IPS-18a (cell line): Measurements from ENCODE around the gene TMEM132C.

Experiments
- H3K27ac ChIP-seq: one replicate; pipeline ENCODE4 v1.5.1; 2013; ENCODE audit warnings: low read length
- H3K27me3 ChIP-seq: one replicate; pipeline ENCODE4 v1.6.1; 2013; ENCODE audit warnings: mild to moderate bottlenecking, low read length; ENCODE audit not compliant: control insufficient read depth, insufficient read depth
- H3K36me3 ChIP-seq: one replicate; pipeline ENCODE4 v1.6.1; 2013; ENCODE audit warnings: low read depth, low read length; ENCODE audit not compliant: control insufficient read depth
- H3K4me1 ChIP-seq: one replicate; pipeline ENCODE4 v1.6.1; 2013; ENCODE audit warnings: low read depth, low read length; ENCODE audit not compliant: control insufficient read depth
- H3K4me3 ChIP-seq: one replicate; pipeline ENCODE4 v1.5.1; 2013; ENCODE audit warnings: low read length
- H3K9ac ChIP-seq: one replicate; pipeline ENCODE4 v1.6.1; 2013; ENCODE audit warnings: mild to moderate bottlenecking, low read length, moderate library complexity
- H3K9me3 ChIP-seq: one replicate; pipeline ENCODE4 v1.6.1; 2013; ENCODE audit warnings: low read depth, low read length; ENCODE audit not compliant: control insufficient read depth

Gene TMEM132C

DNA sequence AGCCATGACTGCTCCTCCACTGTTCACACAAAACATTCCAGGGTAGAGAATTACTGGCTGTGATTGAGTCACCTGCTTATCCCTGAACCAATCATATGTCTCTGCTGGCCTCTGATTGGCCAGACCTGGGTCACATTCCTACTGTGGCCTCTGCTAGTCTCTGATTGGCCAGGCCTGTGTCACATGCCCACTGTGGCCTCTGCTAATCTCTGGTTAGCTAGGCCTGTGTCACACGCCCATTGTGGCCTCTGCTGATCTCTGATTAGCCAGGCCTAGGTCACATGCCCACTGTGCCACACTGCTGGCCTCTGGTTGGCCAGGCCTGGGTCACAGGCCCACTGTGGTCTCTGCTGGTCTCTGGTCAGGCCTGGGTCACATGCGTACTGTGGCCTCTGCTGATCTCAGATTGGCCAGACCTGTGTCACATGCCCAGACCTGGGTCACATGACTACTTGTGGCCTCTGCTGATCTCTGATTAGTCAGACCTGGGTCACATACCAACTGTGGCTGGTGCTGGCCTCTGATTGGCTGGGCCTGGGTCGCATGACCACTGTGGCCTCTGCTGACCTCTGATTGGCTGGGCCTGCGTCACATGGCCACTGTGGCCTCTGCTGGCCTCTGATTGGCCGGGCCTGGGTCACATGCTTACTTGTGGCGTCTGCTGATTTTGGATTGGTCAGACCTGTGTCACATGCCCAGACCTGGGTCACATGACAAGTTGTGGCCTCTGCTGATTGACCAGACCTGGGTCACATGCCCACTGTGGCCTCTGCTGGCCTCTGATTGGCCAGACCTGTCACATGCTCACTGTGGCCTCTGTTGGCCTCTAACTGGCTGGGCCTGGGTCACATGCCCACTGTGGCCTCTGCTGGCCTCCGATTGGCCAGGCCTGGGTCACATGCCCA, 305.2 kb downstream of the TMEM132C start:
- no peaks in the 10 kb centered on the region for H3K27me3 ChIP-seq

DNA sequence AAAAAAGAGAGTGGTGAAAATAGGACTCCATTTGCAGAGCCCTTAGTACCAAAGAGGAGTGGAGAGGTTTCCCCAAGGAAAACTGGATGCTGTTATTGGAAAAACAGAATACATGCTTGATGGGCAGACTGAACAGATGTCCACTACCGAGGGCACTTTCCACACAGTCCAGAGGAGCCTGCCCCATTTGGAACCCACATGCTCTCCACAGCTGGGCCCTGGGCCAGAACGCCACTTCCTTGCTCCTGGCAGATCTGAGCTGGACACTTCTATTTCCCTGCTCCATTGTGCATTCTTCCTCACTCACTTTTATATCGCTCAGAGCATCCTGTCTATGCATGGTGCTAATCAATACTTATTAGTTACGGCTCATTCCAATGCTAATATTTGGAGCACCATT, 306.9 kb downstream of the TMEM132C start:
- H3K36me3 ChIP-seq, result no peaks in the 10 kb centered on the region
- peaks cover 23% of the 10 kb centered on the region for H3K9me3 ChIP-seq
- H3K4me1 ChIP-seq, result no peaks in the 10 kb centered on the region
- H3K4me3 ChIP-seq, result no peak overlapping the region
- no peaks in the 10 kb centered on the region for H3K27me3 ChIP-seq
- no peak overlapping the region for H3K27ac ChIP-seq
- H3K9ac ChIP-seq, result no peak overlapping the region

More for the DNA sequence above, 305.2 kb downstream of the TMEM132C start:
- H3K9ac ChIP-seq, result no peak overlapping the region
- H3K27ac ChIP-seq, result no peak overlapping the region
- H3K4me1 ChIP-seq, result no peaks in the 10 kb centered on the region
- H3K4me3 ChIP-seq, result no peak overlapping the region
- no peaks in the 10 kb centered on the region for H3K36me3 ChIP-seq
- peaks cover 29% of the 10 kb centered on the region for H3K9me3 ChIP-seq

DNA sequence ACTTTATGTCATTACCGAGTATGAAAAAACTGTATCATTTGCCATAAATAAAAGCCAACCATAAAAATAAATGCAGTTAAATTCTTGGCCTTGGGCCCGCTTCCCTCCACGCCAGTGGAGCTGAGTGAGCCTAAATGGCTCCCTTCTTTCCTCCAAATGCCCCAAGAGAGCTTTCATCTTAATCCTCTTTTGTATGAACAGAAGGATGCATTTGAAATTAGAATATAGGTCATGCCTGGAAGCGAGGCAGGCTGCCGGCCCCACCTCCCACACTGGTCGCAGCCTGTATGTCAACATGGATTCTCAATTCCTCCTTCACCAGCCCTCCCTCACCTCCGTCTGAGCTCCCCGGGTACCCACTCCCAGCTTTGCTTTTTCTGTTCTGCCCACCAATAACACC, 311.1 kb downstream of the TMEM132C start:
- Histone ChIP-seq H3K4me1 (no peaks in the 10 kb centered on the region), H3K27me3 (no peaks in the 10 kb centered on the region), H3K9ac (no peak overlapping the region), H3K4me3 (no peak overlapping the region), H3K9me3 (peaks cover 20% of the 10 kb centered on the region), H3K27ac (no peak overlapping the region), H3K36me3 (no peaks in the 10 kb centered on the region)

DNA sequence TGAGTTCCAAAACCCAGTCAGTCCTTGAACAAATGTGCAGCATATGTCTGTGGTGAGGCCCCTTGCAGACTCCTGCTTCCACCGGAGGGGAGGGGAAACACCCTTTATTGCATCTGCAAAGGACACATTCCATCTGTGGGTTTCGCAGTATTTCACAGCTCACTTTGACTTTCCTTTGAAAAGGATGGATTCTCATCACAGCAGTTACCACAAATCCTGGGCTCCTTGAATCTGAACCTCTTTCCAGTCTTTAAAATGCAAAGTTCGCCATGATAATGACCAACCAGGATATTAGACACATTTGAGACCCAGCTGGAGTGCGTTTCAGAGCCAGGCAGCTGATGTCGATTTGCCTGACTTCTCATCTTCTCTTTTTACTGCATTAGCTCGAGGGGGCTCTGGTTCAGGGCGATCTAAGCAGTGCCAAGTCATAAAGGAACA, 314.4 kb downstream of the TMEM132C start:
- Histone ChIP-seq H3K27ac (no peak overlapping the region), H3K4me1 (no peaks in the 10 kb centered on the region), H3K9ac (no peak overlapping the region), H3K27me3 (no peaks in the 10 kb centered on the region), H3K4me3 (no peak overlapping the region), H3K36me3 (no peaks in the 10 kb centered on the region), H3K9me3 (peaks cover 35% of the 10 kb centered on the region)

DNA sequence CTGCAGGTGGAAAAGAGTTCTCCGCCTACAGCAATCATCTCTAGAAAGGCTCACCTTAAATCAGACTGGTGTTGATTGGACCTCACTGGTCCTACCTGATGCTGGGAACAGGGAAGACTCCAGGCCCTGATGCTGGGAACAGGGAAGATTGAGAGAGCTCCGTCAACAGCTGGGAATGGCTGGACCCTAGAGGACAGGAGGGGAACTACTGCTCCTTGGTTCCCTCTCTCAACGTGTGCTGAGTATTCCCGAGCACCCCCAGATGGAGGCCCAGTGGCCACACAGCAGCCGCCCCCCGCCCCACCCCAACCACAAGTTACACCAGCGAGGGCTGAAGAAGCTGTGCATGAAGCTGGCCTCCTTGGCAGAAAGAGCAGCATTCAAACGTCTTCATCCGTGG, 316.5 kb downstream of the TMEM132C start:
- no peak overlapping the region for H3K27ac ChIP-seq
- H3K4me3 ChIP-seq, result no peak overlapping the region
- no peaks in the 10 kb centered on the region for H3K36me3 ChIP-seq
- no peak overlapping the region for H3K9ac ChIP-seq
- H3K4me1 ChIP-seq, result no peaks in the 10 kb centered on the region
- H3K9me3 ChIP-seq, result peaks cover 32% of the 10 kb centered on the region
- H3K27me3 ChIP-seq, result no peaks in the 10 kb centered on the region

DNA sequence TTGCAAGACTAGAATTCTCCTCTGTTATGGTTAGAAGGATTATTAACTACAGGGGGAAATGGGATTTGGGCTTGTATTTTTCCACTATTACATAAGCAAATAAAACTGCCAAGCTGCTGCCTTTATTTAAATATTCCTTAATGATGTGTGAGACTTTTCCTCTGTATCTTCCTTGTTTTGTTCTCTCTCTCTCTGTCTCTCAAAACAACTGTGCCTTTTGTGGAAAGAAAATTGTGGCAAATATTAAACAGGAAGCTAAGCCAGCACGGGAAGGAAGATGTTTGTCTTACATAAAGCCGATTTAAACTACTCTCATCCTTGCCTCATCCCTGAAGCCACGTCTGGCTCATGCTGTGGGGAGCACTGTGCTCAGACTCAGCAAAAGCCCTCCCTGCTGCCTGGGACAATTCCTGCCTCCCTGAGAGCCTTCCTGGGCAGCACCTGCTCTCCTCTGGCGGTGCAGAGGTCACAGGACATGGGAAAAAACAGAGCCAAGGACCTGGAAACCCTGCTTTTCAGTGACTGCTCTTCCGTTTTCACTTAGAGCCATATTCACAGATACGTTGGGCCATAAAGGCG, 319.6 kb downstream of the TMEM132C start:
- H3K4me3 ChIP-seq, result no peak overlapping the region

DNA sequence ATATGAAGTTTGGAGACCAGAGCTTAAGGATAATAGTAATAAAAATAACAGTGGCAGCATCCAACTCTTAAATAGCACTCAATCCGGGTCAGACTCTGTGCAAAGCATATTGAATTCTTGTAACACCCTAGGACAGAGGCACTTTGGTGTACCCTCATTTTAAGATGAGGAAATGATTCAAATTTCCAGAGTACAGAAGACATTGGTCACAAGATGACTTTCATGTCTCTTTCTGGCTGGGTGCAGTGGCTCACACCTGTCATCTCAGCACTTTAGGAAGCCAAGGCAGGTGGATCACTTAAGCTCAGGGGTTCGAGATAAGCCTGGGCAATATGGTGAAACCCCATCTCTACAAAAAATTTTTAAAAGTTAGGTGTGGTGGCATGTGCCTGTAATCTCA, 320.9 kb downstream of the TMEM132C start:
- H3K9ac ChIP-seq, result no peak overlapping the region
- peaks cover 31% of the 10 kb centered on the region for H3K9me3 ChIP-seq
- no peaks in the 10 kb centered on the region for H3K27me3 ChIP-seq
- H3K4me3 ChIP-seq, result no peak overlapping the region
- H3K4me1 ChIP-seq, result no peaks in the 10 kb centered on the region
- no peaks in the 10 kb centered on the region for H3K36me3 ChIP-seq
- no peak overlapping the region for H3K27ac ChIP-seq

More for the DNA sequence above, 319.6 kb downstream of the TMEM132C start:
- Histone ChIP-seq H3K27ac (no peak overlapping the region), H3K9me3 (peaks cover 34% of the 10 kb centered on the region), H3K36me3 (no peaks in the 10 kb centered on the region), H3K27me3 (no peaks in the 10 kb centered on the region), H3K9ac (no peak overlapping the region), H3K4me1 (no peaks in the 10 kb centered on the region)

DNA sequence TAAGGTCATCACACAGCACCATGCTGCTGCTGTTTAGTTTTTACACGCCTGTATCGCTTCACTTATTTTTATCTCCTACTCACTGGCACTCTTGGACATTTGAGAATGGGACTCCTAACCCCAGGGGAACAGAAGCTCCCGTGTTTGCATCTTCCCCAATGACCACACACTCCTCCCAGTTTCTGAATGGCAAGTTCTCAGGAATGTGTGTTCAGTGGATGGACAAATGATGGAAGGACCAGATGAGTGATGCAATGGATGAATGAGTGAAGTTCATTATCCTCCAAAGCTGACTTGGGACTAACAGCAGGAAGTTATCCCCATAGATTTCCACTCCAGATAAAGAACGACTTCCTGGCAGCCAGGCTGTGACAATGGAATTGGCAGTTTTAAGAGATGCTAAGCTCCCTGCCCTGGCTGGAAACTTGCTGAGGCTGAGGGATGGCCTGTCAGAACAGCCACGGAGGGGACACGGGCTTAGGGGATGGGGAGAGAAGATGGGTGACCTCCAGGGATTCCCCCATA, 325.3 kb downstream of the TMEM132C start:
- Histone ChIP-seq H3K27ac (no peak overlapping the region), H3K4me3 (no peak overlapping the region), H3K36me3 (no peaks in the 10 kb centered on the region), H3K9ac (no peak overlapping the region), H3K27me3 (no peaks in the 10 kb centered on the region), H3K4me1 (no peaks in the 10 kb centered on the region), H3K9me3 (peaks cover 24% of the 10 kb centered on the region)

DNA sequence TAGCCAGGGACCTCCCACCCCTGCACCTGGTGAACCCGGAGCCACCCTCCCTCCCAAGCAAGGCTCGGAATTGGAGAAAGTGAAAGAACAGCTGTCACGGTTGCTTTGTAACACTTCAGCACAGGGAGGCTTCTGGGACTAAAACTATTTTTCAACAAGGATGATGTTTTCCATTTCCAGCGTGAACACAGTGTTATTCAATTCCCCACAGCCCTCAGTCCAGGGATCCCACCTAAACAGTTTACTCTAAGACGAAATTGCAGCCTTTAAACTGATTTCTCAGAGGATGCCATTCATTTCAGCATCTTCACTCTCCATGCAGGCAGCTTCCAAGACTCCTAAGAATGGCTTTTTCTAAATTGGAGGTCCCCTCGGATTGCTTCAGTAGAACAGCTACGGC, 327.6 kb downstream of the TMEM132C start:
- Histone ChIP-seq H3K9ac (no peak overlapping the region), H3K4me1 (no peaks in the 10 kb centered on the region), H3K9me3 (peaks cover 20% of the 10 kb centered on the region)

DNA sequence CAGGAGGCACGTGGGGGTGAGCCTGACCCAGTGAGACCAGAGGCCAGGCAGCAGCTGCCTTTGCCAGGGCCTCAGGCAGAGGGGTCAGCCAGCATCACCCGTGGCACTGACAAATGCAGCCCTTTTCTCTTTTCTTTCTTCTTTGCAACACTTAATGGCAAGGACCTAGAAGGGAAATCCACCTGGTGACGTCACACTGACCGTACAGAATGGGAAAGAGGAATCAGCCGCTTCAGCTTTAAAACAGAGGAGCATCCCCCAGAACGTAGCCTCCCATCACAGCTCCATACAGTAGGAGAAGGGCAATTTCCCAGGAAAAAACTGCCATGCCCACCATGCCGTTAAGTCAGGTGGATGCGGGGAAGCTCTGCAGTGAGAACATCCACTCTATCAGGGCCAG, 328.6 kb downstream of the TMEM132C start:
- Histone ChIP-seq H3K9me3 (peaks cover 14% of the 10 kb centered on the region), H3K36me3 (no peaks in the 10 kb centered on the region), H3K27ac (no peak overlapping the region), H3K4me3 (no peak overlapping the region), H3K9ac (no peak overlapping the region), H3K4me1 (no peaks in the 10 kb centered on the region), H3K27me3 (no peaks in the 10 kb centered on the region)

More for the DNA sequence above, 327.6 kb downstream of the TMEM132C start:
- no peaks in the 10 kb centered on the region for H3K36me3 ChIP-seq
- no peak overlapping the region for H3K4me3 ChIP-seq
- H3K27me3 ChIP-seq, result no peaks in the 10 kb centered on the region
- H3K27ac ChIP-seq, result no peak overlapping the region

DNA sequence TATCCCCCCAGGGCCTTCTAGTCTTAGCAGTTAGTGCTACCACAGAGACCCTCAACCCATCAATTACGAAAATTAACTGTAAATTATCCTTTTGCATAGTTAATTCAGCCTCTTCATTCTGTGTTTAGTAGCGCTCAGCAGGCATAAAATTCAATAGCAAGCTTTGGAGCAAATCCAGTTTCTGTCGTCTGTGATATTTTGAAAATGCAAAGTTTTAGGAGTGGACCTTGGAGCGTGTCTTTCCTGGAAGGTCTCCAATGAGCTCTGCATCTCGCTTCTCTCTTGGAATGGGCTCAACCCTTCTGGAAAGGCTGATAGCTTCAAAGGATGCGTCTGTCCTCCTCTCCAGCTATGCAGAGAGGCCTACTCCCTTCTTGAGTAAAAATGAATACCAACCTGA, 333.9 kb downstream of the TMEM132C start:
- peaks cover 18% of the 10 kb centered on the region for H3K9me3 ChIP-seq
- H3K27ac ChIP-seq, result no peak overlapping the region
- no peak overlapping the region for H3K4me3 ChIP-seq
- no peaks in the 10 kb centered on the region for H3K36me3 ChIP-seq
- no peak overlapping the region for H3K9ac ChIP-seq
- no peaks in the 10 kb centered on the region for H3K4me1 ChIP-seq
- H3K27me3 ChIP-seq, result no peaks in the 10 kb centered on the region
